Stimulated activated CD4-positive, alpha-beta T cell treated with anti-CD3 and anti-CD28 coated beads, Interleukin-15, amount 100 ng/mL, for 1 hour (primary cell): ENCODE results near the gene FARS2.
"Not testable (repeated sequence)": the region's sequence is repeated elsewhere in the genome, so short reads cannot be mapped to it uniquely, and the experiment has no call there.

ENCODE experiments used
- DNase-seq, 2 donors: peaks; one replicate each; pipeline ENCODE4 v3.0.0-alpha.2; 2020; ENCODE audit warnings: low read depth in 1 of 2, low spot score in 1 of 2

Gene FARS2

GRCh38 chr6:5778317-5778857, 517.1 kb downstream of the FARS2 start:
- no peak for DNase-seq

- no peak for DNase-seq
Observed at GRCh38 chr6:5778906-5779305, 517.6 kb downstream of the FARS2 start.

GRCh38 chr6:5781019-5781418, 519.7 kb downstream of the FARS2 start:
- DNase-seq: no peak

DNA sequence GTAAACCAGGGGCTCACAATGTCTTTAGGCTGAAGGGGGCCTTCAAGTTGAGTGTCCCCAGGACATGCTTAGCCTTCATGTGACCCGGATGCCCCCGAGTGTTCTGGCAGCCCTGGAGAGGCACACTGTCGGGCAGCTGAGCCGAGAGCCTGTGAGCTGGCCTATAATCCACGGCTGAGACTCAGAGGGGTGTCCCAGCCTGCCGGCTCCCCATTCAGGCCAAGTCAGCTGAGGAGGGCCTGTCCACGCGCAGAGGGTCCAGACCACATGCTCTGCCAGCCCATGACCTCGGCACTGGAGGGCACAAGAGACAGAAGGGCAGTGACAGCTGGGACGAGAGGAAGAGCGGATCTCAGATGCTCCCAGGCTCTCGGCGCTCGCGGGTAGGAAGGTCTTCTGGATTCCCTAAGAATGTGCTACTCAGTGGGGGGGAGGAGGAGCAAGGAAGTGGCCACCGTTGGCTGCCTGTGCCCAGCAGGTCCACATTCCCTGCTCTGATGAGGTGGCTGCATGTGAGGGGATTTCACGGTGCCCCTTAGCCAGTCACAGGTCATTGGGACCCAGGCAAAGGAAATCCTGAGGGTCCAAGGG, 520.7 kb downstream of the FARS2 start:
- no peak for DNase-seq

GRCh38 chr6:5782783-5783547, 521.7 kb downstream of the FARS2 start:
- DNase-seq: no peak

- no peak for DNase-seq
Observed at GRCh38 chr6:5783584-5784089, 522.3 kb downstream of the FARS2 start.

- DNase-seq: no peak
Observed at GRCh38 chr6:5785249-5785648, 523.9 kb downstream of the FARS2 start.

GRCh38 chr6:5786321-5786968, 525.1 kb downstream of the FARS2 start:
- no peak for DNase-seq

DNA sequence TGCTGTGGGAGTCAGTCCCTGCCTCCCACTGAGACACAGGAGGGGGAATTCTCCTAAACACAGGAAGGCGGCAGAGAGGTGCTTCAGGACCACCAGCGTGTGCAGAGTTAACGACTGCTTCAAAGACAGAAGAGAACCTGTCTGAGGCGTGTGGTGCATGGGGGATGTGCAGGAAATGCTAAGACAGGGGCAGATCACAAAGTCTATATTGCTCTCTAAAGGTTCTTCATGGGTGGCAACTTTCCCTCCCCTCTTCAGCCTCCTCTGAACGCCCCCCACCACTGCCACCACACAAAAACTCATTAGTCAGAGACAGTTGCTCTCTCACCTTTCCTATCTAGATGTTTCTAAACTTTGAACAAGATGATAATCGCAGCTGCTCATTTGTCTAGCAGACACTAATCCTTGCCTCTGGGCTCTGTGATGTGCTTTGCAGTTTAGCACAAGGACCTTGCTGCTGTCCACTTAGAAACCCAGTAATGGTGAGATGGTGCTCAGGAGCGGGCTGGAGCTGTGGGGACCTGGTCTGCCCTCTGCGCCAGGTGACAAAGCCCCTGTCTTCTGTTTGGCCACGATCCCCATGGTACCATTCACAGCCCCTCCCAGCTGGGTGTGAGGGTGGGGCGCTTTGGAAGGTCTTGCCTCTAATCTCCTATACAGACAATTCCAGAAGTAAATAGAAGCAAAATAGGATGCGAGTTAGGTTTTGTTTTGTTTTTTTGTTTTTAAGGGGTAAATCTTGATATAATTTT, 525.8 kb downstream of the FARS2 start:
- no peak for DNase-seq

GRCh38 chr6:5789426-5789825, 528.1 kb downstream of the FARS2 start:
- not testable (repeated sequence) for DNase-seq

GRCh38 chr6:5796555-5796954, 535.2 kb downstream of the FARS2 start:
- DNase-seq: not testable (repeated sequence)

DNA sequence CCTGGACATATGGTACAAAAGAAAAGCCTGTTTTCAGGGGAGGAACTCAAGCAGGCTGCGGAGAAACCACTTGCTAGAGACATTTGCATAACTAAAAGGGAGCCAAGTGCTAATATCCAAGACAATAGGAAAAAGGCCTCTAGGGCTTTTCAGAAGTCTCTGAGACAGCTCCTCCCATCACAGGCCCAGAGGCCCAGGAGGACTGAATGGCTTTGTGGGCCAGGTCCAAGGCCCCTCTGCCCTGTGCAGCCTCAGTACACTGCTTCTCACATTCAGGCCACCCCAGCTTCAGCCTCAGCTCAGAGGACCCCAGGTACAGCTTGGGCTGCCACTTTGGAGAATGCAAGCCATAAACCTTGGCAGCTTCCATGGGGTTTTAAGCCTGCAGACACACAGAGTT, 545.1 kb downstream of the FARS2 start:
- not testable (repeated sequence) for DNase-seq

- DNase-seq: no peak
Observed at GRCh38 chr6:5809450-5809849, 548.1 kb downstream of the FARS2 start.

DNA sequence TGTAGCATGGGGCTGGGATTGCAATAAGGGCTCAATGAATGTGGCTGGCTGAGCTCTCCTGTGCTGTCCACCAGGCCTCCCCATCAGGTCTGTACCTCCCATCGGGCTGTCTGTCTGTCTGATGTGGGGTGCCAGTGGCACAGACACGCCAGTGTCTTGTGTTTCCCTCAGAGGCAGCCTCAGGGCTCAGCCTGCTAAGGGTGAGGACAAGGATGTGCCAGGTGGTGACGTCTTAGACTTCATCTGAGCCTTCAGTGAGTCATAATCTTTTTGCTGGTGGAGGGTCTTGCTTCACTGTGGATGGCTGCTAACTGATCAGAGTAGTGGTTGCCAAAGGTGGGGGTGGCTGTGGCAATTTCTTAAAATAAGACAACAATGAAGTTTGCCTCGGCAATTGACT, 550.7 kb downstream of the FARS2 start:
- DNase-seq: no peak

DNA sequence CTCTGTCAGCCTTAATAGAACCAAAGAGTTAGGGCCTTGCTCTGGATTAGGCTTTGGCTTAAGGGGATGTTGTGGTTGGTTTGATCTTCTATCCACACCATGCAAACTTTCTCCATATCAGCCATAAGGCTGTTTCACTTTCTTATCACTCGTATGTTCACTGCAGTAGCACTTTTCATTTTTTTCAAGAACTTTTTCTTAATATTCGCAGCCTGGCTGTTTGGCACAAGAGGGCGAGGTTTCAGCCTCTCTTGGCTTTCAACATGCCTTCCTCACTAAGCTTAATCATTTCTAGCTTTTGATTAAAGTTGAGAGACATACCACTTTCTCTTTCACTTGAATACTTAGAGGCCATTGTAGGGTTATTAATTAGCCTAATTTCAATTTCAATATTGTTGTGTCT, 552.3 kb downstream of the FARS2 start:
- DNase-seq: no peak

GRCh38 chr6:5814116-5814515, 552.8 kb downstream of the FARS2 start:
- DNase-seq: no peak

DNA sequence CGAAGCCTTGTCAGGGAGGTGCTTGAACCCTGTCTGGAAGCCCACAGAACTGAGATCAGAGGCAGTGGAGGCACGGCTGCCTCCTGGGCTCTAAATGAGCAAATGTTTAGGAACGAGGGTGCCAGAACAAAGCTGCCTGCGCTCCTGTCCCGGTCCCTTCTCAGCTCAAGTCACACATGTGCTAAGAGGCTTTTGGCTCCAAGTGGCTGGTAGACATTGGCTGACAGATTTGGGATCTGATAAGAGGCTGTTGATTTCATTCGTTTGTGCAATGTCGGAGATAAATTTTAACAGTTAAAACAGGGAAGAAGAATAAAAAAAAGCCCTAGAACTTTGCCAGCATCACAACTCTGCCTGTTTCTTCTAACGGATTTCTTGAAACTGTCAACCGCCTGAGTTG, 553.6 kb downstream of the FARS2 start:
- DNase-seq: no peak

GRCh38 chr6:5817869-5818268, 556.6 kb downstream of the FARS2 start:
- no peak for DNase-seq

DNA sequence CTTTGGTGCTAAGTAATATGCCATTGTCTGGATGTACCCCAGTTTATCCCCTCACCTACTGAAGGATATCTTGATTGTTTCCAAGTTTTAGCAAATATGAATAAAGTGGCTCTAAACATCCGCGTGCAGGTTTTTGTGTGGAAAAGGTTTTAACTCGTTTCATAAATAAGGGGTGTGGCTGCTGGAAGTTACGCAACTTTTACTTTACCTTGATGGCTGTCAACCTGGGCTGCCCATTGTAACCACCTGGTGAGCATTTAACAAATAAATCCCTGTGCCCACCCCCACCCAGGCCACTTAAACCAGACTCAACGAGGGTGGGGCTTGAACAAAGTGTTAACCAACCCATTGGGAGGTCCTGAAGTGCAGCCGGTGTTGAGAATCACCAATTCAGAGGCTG, 557.6 kb downstream of the FARS2 start:
- no peak for DNase-seq
